K562 (cell line): ENCODE results near the gene RAD21L1. TPM values are rescaled to one million over a fixed set of nuclear protein-coding genes. Genes with fewer than 3 reads are reported as not detected.

Source experiments
- ATAC-seq: fragments of 200-7000 bp; cut with Tn5 transposase; 3 replicates; pipeline ENCODE4 v1.9.1; 2020; ENCODE audit warnings: moderate library complexity
- BruUV-seq: library from RNA; stranded (reverse); fragments of 400-500 nt; replicated peaks from 2 replicates; lab custom pipeline; 2021; lab: Mats Ljungman, UMichigan
- CTCF ChIA-PET: fragments of 300-600 bp; formaldehyde crosslinking; extraction: SDS; loops from one replicate; lab custom pipeline; 2021; ENCODE audit warnings: low intra/inter-chr PET ratio; lab: Yijun Ruan, JAX
- POLR2A ChIA-PET: fragments of 300-600, 350-650 bp; sonication (Branson Sonifier 250); formaldehyde crosslinking; extraction: SDS; loops from one replicate; lab custom pipeline; 2021; ENCODE audit warnings: antibody characterized with exemption, inconsistent platforms; lab: Yijun Ruan, JAX
- DNase-seq, 4 experiments: peaks; one replicate each; pipeline versions ENCODE4 v3.0.0 to v3.0.0-alpha.2; 2011 to 2018; ENCODE audit warnings: low spot score in 3 of 4, mixed read lengths in 3 of 4; ENCODE audit errors: extremely low read depth in 1 of 4
- FAIRE-seq: peaks from 2 replicates; lab custom pipeline; 2011; peaks lifted over from hg19 to GRCh38; lab: Jason Lieb, UNC
- H2AFZ ChIP-seq: 2 replicates; pipeline ENCODE4 v1.6.0; 2011; ENCODE audit warnings: low read depth, low read length, control low read depth, inconsistent platforms
- H3K27ac ChIP-seq: fragments of 200-600 bp; 3 replicates; pipeline ENCODE4 v1.8.0; 2011; ENCODE audit warnings: low read depth, mild to moderate bottlenecking, control low read depth, inconsistent platforms, low read length, moderate library complexity, mixed read lengths; ENCODE audit errors: extremely low read depth
- H3K27me3 ChIP-seq, 2 experiments: fragments of 300-600 bp in 1 of 2; 2 replicates in 1 of 2; 3 replicates in 1 of 2; pipeline versions ENCODE4 v1.6.0 to v1.8.0; 2011; ENCODE audit warnings: inconsistent platforms in 2 of 2, low read length in 2 of 2, mild to moderate bottlenecking in 1 of 2, mixed read lengths in 1 of 2, moderate library complexity in 1 of 2; ENCODE audit not compliant: control insufficient read depth in 2 of 2, insufficient read depth in 2 of 2
- H3K36me3 ChIP-seq: fragments of 300-600 bp; 3 replicates; pipeline ENCODE4 v1.8.0; 2011; ENCODE audit warnings: mild to moderate bottlenecking, low read length, inconsistent platforms; ENCODE audit not compliant: control insufficient read depth, insufficient read depth
- H3K4me1 ChIP-seq, 2 experiments: fragments of 200-600 bp in 1 of 2; replicated peaks in 1 of 2; 2 replicates in 1 of 2; 3 replicates in 1 of 2; pipeline versions ENCODE4 v1.5.1 to v1.8.0; 2011; ENCODE audit warnings: inconsistent platforms in 2 of 2, low read length in 2 of 2, mild to moderate bottlenecking in 1 of 2, mixed read lengths in 1 of 2, moderate library complexity in 1 of 2; ENCODE audit not compliant: control insufficient read depth in 2 of 2, insufficient read depth in 2 of 2
- H3K4me2 ChIP-seq: 2 replicates; pipeline ENCODE4 v1.6.1; 2011; ENCODE audit warnings: low read length, control low read depth, inconsistent platforms, mixed read lengths; ENCODE audit not compliant: insufficient read depth
- H3K4me3 ChIP-seq: fragments of 200-600 bp; sonication (generic), shearing (Covaris generic); 2 replicates; pipeline ENCODE4 v1.5.1; 2016; ENCODE audit warnings: control low read depth, inconsistent platforms
- H3K79me2 ChIP-seq: fragments of 200-600 bp; 3 replicates; pipeline ENCODE4 v1.8.0; 2011; ENCODE audit warnings: low read length, inconsistent platforms; ENCODE audit not compliant: control insufficient read depth, insufficient read depth
- H3K9ac ChIP-seq, 2 experiments: 2 replicates each; pipeline versions ENCODE4 v1.6.0 to v1.6.1; 2011; ENCODE audit warnings: low read depth in 2 of 2, low read length in 2 of 2, control low read depth in 1 of 2, inconsistent platforms in 1 of 2, mild to moderate bottlenecking in 1 of 2, mixed read lengths in 1 of 2; ENCODE audit not compliant: insufficient read depth in 1 of 2
- H3K9me1 ChIP-seq: one replicate; pipeline ENCODE4 v1.6.0; 2011; ENCODE audit warnings: inconsistent platforms, mild to moderate bottlenecking, low read length, moderate library complexity; ENCODE audit not compliant: control insufficient read depth, insufficient read depth
- H3K9me3 ChIP-seq: replicated peaks from 2 replicates; pipeline ENCODE4 v1.5.1; 2011; ENCODE audit warnings: low read depth, low read length, inconsistent platforms; ENCODE audit not compliant: control insufficient read depth, insufficient read depth
- H4K20me1 ChIP-seq: replicated peaks from 2 replicates; pipeline ENCODE4 v1.6.1; 2011; ENCODE audit warnings: low read length, inconsistent platforms, mixed read lengths; ENCODE audit not compliant: control insufficient read depth, insufficient read depth
- ELF4 ChIP-seq: fragments of 450-650 bp; formaldehyde crosslinking; IDR thresholded peaks from 2 replicates; pipeline ENCODE4 v1.4.0; 2022; ENCODE audit warnings: missing genetic modification characterization
- JUND ChIP-seq, 2 experiments: IDR thresholded peaks; 2 replicates in 1 of 2; 3 replicates in 1 of 2; pipeline ENCODE4 v1.6.1; 2011; ENCODE audit warnings: borderline replicate concordance in 2 of 2, low read depth in 2 of 2, low read length in 2 of 2, improper control_type of control experiment in 1 of 2, missing biosample characterization in 1 of 2, missing genetic modification characterization in 1 of 2, missing genetic modification reagents in 1 of 2
- PREB ChIP-seq: sonication (generic); formaldehyde crosslinking; IDR thresholded peaks from 2 replicates; pipeline ENCODE4 v1.8.1; 2023; ENCODE audit warnings: mild to moderate bottlenecking, missing genetic modification reagents
- SOX6 ChIP-seq: fragments of 450-650 bp; IDR thresholded peaks from 2 replicates; pipeline ENCODE4 v1.6.1; 2014; ENCODE audit warnings: mild to moderate bottlenecking
- TRIM24 ChIP-seq, 2 experiments: fragments of 450-650 bp; IDR thresholded peaks; 2 replicates each; pipeline ENCODE4 v1.6.1; 2016
- ZNF263 ChIP-seq: sonication (generic); formaldehyde crosslinking; IDR thresholded peaks from 2 replicates; pipeline ENCODE4 v1.8.0; 2022; ENCODE audit warnings: mild to moderate bottlenecking, missing genetic modification reagents, borderline replicate concordance
- WGBS: fragments of 100-300 bp; shearing (Covaris generic); methylation state at CpG from one replicate; pipeline ENCODE4 v1.1.6; 2016; ENCODE audit warnings: low coverage, mixed read lengths; ENCODE audit not compliant: insufficient coverage; ENCODE audit errors: missing lambda C conversion rate; 5-methylcytosine and 5-hydroxymethylcytosine counted together
- in situ Hi-C: fragments of 300-500 bp; cut with MboI; formaldehyde crosslinking; loops from 4 replicates; pipeline ENCODE4 v1.15.0; 2018; ENCODE audit warnings: inconsistent platforms, mixed read lengths
- intact Hi-C: fragments of 100-400 bp; cut with micrococcal nuclease; formaldehyde crosslinking; loops from 2 replicates; pipeline ENCODE4 v1.14.2; 2022
- polyA plus RNA-seq, 8 experiments: library from polyadenylated mRNA; depleted of rRNA in 4 of 8; stranded (reverse) in 5 of 8; unstranded in 3 of 8; fragments of >200 nt; fragmentation: Nextera tagmentation in 2 of 8; fragmentation: Illumina TruSeq in 1 of 8; extraction: Ambion mirVana in 2 of 8; extraction: Trizol in 1 of 8; gene quantifications; 2 replicates each; pipeline versions ENCODE4 v1.2.1 to v1.2.3, GENCODE V29; 2011 to 2014; ENCODE audit warnings: inconsistent platforms in 1 of 8, missing spikeins in 1 of 8
- total RNA-seq, 7 experiments: library from RNA; depleted of rRNA in 6 of 7; stranded (reverse); fragments of >200 nt in 6 of 7; fragmentation: Illumina TruSeq in 2 of 7; extraction: Trizol in 2 of 7; gene quantifications; 2 replicates each; pipeline versions ENCODE4 v1.2.1 to v1.2.3, GENCODE V29; 2011 to 2021; ENCODE audit warnings: low replicate concordance in 1 of 7
- TF ChIP-seq, protein P1 (sequence below): sonication (generic); formaldehyde crosslinking; IDR thresholded peaks from 2 replicates; pipeline ENCODE4 v1.8.0; 2022; ENCODE audit warnings: mild to moderate bottlenecking, missing genetic modification reagents

Gene RAD21L1
- total and polyA plus RNA-seq, 9 of the 15 experiments (the other 6 are each of a cell fraction or from before 2014, with no cell fraction given), result 0.17 to 1.7 (median 0.45) TPM; not detected in 1

- intact Hi-C loops, result no loop called here
- H3K9ac ChIP-seq, result 0 out of 4 replicates have a peak overlapping the region, but pooled peaks of 1 of the 2 experiments have one; percentile 1
- H4K20me1 ChIP-seq, result peaks cover 3% of the 10 kb centered on the region; the same call in 1 of the 2 replicates
- ChIA-PET POLR2A (no interaction called here), CTCF (no interaction called here)
- no peaks in the 10 kb centered on the region; the same call in 2 of the 3 replicates for H3K36me3 ChIP-seq
- in situ Hi-C loops, result no loop called here
- BruUV-seq, result no TSS peak
- 52% methylated on average over 5 of the region's 8 CpGs for WGBS
- no peak overlapping the region for H3K4me2 ChIP-seq
- H3K27me3 ChIP-seq, result no peaks in the 10 kb centered on the region
- H3K4me3 ChIP-seq, result no peak overlapping the region
- H3K9me3 ChIP-seq, result no peaks in the 10 kb centered on the region
- no peaks in the 10 kb centered on the region for H3K79me2 ChIP-seq
- TF ChIP-seq JUND (IDR thresholded peaks at IDR 0.05; ENCODE audit: borderline replicate concordance, low read depth, low read length) (no peak), JUND (tag; IDR thresholded peaks at IDR 0.05; ENCODE audit: borderline replicate concordance, low read depth, low read length) (no peak), ELF4 (CRISPR knock-in tag) (no peak), TRIM24 (IDR thresholded peaks at IDR 0.05) (no peak), SOX6 (no peak), ZNF263 (no peak), PREB (CRISPR knock-in tag) (no peak)
- TF ChIP-seq, protein P1, sequence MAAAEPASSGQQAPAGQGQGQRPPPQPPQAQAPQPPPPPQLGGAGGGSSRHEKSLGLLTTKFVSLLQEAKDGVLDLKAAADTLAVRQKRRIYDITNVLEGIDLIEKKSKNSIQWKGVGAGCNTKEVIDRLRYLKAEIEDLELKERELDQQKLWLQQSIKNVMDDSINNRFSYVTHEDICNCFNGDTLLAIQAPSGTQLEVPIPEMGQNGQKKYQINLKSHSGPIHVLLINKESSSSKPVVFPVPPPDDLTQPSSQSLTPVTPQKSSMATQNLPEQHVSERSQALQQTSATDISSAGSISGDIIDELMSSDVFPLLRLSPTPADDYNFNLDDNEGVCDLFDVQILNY, result no peak
- no peak for DNase-seq
- FAIRE-seq, result no peak
- no peaks in the 10 kb centered on the region for H3K9me1 ChIP-seq
- no peak overlapping the region for H2AFZ ChIP-seq
- no peak overlapping the region for H3K27ac ChIP-seq
- no peak for ATAC-seq
- H3K4me1 ChIP-seq, result peaks cover 0 to 6% of the 10 kb centered on the region in 2 experiments; a peak in 1 of 5 replicates
Measured at GRCh38 chr20:1294497-1294896, 68.7 kb downstream of the RAD21L1 start.
